ENCODE data around the gene LRRC32. TPM values are rescaled to one million over a fixed set of nuclear protein-coding genes. Genes with fewer than 3 reads are reported as not detected.

Gene LRRC32
- total and polyA plus RNA-seq, 10 of the 15 experiments (the other 5 are each of a cell fraction or from before 2014, with no cell fraction given), result 0.56 to 20.8 (median 7.4) TPM

DNA sequence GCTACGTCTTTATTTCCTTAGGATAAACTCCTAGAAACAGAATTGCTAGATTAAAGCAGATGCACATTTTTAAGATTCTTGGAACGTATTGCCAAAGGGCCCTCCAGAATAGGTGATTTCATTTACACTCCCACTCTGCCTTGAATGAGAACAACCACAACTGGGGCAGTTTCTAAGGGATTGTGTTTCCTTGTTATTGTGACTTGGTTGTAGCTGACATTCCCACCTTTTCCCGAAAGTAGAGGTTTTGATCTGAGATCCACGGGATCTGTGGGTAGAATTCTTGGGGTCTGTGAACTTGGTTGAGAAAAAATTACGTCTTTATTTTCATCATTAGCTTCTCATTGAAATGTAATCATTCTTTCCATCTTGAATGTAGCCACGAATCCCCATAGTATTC lies 21.5 kb downstream of the LRRC32 start:
- WGBS (ENCODE audit: insufficient coverage, insufficient replicate concordance, low lambda C conversion rate, missing lambda C conversion rate), result 6% methylated on average over 6 of the region's 6 CpGs
- Histone ChIP-seq H3K4me1 (ENCODE audit: control insufficient read depth, insufficient read depth, low read length) (no peaks in the 10 kb centered on the region), H3K27ac (ENCODE audit: control insufficient read depth, insufficient read depth) (no peak overlapping the region), H3K9ac (ENCODE audit: control insufficient read depth, insufficient read depth, low read length) (no peak overlapping the region), H3K4me3 (no peak overlapping the region), H3K36me3 (ENCODE audit: control insufficient read depth in 2 of 2, insufficient read depth in 2 of 2, low read length in 1 of 2) (no peaks in the 10 kb centered on the region), H3K27me3 (replicated peaks in 1 of 2; ENCODE audit: control insufficient read depth in 2 of 2, insufficient read depth in 2 of 2, low read length in 1 of 2) (peaks cover 0 to 2% of the 10 kb centered on the region in 2 experiments; a peak in 3 of 4 replicates), H3K4me2 (ENCODE audit: control insufficient read depth, insufficient read depth) (no peak overlapping the region), H3K79me2 (ENCODE audit: control insufficient read depth, insufficient read depth, low read length) (no peaks in the 10 kb centered on the region), H2AFZ (ENCODE audit: control insufficient read depth, low read depth, low read length) (no peak overlapping the region), H3K9me3 (replicated peaks; ENCODE audit: control insufficient read depth, insufficient read depth, low read length) (peaks cover 8% of the 10 kb centered on the region), H4K20me1 (ENCODE audit: control insufficient read depth, insufficient read depth) (no peaks in the 10 kb centered on the region)
- DNase-seq (ENCODE audit: low read depth, low spot score) (no peak), ATAC-seq (no peak), FAIRE-seq (no peak)
- ChIA-PET SMC1A (ENCODE audit: uncharacterized antibody, unreplicated experiment) (no interaction called here), CTCF (no interaction called here), POLR2A (no interaction called here), RAD21 (ENCODE audit: unreplicated experiment) (no interaction called here)
- no TSS peak for BruUV-seq (replicated peaks)
- TF ChIP-seq NR2C2 (IDR thresholded peaks at IDR 0.05; ENCODE audit: borderline replicate concordance, control insufficient read depth, insufficient read length, low read depth), result no peak
- TF ChIP-seq JUND (IDR thresholded peaks at IDR 0.05; ENCODE audit: low read depth, low read length), result no peak
- no peak for TF ChIP-seq POLR2AphosphoS5 (IDR thresholded peaks at IDR 0.05; ENCODE audit: low read length)
- TF ChIP-seq CHD2 (IDR thresholded peaks at IDR 0.05; ENCODE audit: borderline replicate concordance, low read depth, low read length), result no peak
- no peak for TF ChIP-seq CHD1 (IDR thresholded peaks at IDR 0.05; ENCODE audit: low read depth, low read length)
- no peak for TF ChIP-seq SMARCA5 (IDR thresholded peaks at IDR 0.05)
- no peak for TF ChIP-seq JUNB (IDR thresholded peaks at IDR 0.05)
- TF ChIP-seq, protein P1, sequence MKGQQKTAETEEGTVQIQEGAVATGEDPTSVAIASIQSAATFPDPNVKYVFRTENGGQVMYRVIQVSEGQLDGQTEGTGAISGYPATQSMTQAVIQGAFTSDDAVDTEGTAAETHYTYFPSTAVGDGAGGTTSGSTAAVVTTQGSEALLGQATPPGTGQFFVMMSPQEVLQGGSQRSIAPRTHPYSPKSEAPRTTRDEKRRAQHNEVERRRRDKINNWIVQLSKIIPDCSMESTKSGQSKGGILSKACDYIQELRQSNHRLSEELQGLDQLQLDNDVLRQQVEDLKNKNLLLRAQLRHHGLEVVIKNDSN (IDR thresholded peaks at IDR 0.05; ENCODE audit: borderline replicate concordance, extremely low read length, insufficient read depth, low read depth, low read length), result no peak
- TF ChIP-seq ZBED1 (IDR thresholded peaks at IDR 0.05; ENCODE audit: borderline replicate concordance), result no peak
- no peak for TF ChIP-seq NFXL1 (IDR thresholded peaks at IDR 0.05; ENCODE audit: borderline replicate concordance)
- no peak for TF ChIP-seq TARDBP (IDR thresholded peaks at IDR 0.05; ENCODE audit: borderline replicate concordance)
- TF ChIP-seq, protein P2, sequence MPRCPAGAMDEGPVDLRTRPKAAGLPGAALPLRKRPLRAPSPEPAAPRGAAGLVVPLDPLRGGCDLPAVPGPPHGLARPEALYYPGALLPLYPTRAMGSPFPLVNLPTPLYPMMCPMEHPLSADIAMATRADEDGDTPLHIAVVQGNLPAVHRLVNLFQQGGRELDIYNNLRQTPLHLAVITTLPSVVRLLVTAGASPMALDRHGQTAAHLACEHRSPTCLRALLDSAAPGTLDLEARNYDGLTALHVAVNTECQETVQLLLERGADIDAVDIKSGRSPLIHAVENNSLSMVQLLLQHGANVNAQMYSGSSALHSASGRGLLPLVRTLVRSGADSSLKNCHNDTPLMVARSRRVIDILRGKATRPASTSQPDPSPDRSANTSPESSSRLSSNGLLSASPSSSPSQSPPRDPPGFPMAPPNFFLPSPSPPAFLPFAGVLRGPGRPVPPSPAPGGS (IDR thresholded peaks at IDR 0.05; ENCODE audit: borderline replicate concordance, insufficient read depth, low read depth, low read length, poor library complexity, severe bottlenecking), result no peak
- TF ChIP-seq ZNF24 (IDR thresholded peaks at IDR 0.05), result no peak
- intact Hi-C loops (cut with micrococcal nuclease; ENCODE audit: unreplicated experiment), result no loop called here
- in situ Hi-C loops (cut with MboI), result no loop called here
